HG03565 (cell line): ENCODE measurements around the gene PDE10A.

Experiments
- ATAC-seq: cut with Tn5 transposase; IDR thresholded peaks from one replicate; pipeline ENCODE4 v1.9.1; 2021; ENCODE audit warnings: mild to moderate bottlenecking, moderate library complexity; ENCODE audit not compliant: unreplicated experiment

PDE10A gene

DNA sequence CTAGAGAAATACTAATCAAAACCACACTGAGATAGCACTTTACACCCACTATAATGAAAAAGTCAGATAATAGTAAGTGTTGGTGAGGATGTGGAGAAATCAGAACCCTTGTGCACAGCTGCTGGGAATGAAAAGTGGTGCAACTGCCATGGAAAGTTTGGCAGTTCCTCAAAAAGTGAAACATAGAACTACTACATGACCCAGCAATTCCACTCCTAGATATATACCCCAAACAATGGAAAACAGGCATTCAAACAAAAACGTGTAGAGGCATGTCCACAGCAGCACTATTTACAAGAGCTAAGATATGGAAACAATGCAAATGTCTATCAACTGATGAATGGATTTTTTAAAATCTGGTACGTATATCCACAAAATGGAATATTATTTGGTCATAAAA, 236.1 kb downstream of the PDE10A start:
- no peak for ATAC-seq

DNA sequence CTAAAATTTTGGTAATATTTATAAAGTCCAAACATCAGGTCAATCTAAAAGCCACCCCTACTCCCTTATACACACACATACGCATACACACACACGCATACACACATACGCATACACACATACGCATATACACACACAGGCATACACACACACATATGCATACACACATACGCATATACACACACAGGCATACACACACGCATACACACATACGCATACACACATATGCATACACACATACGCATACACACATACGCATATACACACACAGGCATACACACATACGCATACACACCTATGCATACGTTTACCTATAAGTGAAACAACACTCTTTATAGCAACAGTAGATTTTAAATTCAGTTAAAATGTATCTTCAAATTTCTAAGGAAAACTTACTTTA, 240.8 kb downstream of the PDE10A start:
- no peak for ATAC-seq

DNA sequence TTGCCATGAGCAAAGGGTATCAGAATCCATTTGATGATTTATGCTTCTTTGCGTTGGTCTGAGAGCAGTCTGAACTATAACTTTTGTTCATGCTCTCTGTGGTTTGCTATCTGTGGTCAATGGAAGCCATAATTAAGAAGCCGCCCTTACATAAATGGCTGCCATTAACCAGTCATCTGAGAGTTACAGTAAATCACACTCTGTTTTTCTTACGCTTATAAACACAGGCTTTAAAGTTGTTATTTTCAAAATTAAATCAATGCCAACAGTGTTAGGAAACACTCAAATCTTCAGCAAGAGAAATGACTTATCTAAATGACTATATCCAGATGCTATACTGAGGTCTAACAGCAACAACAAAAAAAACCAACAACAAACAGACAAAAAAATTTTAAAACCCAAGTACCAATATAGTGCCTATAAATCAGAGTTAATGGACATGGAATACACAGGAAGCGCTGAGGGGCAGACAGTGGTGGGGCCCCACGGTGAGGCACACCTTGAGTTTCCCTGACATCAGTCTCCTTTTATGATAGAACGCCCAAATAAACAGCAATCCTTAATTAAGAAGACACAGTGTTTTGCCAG, 245.7 kb downstream of the PDE10A start:
- ATAC-seq = no peak

- no peak for ATAC-seq
Observed at GRCh38 chr6:165404697-165405096, 258.3 kb downstream of the PDE10A start.

DNA sequence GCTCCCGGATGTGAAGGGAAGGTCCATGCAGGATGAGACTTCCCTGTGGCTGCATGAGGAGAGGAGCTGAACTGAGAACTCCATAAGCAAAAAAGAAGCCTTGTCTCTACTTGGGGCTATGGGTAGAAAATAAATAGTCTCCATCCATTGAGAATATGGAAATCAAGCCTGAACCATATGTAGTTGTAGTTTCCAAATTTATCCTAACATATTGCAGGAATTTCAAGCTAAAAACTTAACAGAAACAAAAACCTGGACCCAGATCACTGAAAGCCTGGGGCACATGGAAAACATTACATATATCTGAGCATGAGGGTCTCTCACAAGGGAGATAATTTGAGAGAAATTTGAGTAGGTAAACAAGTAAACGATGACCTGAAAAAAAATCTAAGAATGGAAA, 258.7 kb downstream of the PDE10A start:
- no peak for ATAC-seq

GRCh38 chr6:165403006-165403595, 259.9 kb downstream of the PDE10A start:
- no peak for ATAC-seq

GRCh38 chr6:165401092-165401491, 261.9 kb downstream of the PDE10A start:
- no peak for ATAC-seq

DNA sequence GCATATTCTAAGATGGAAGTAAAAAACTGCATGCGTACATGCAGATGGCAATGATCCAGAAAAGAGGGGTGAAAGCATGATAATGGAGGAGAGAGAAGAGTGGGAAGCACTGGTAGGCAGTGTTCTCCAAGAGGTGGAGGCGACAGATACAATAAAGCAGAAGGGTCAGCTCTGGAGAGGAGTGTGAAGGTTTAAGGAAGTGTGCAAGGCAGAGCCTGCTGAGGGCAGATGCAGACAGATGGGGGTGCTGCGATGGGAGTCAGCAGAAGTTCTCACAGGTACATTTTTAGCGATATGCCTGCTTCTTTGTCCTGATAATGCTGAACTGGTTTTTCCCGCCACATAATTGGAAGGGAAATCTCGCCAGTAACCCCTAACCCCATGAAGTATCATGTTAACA, 272.6 kb downstream of the PDE10A start:
- ATAC-seq = no peak

DNA sequence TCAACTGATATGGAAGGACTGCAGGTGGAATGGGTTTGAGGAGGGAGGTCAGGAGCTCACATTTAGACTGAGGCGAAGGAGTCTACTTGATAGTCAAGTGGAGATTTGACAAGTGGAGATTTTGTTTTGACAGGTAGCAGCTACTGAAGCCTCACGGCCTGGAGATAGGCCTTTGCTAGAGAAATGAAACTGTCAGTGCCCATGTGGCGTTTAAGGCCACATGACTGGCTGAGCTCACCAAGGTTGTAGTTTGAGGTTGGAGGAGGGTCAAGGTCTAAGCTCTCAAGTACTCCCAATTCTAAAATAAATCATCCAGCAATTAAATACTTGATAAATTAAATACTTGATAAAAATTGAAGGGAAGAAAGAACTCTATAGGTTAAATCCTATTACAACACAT, 273.5 kb downstream of the PDE10A start:
- ATAC-seq = no peak

DNA sequence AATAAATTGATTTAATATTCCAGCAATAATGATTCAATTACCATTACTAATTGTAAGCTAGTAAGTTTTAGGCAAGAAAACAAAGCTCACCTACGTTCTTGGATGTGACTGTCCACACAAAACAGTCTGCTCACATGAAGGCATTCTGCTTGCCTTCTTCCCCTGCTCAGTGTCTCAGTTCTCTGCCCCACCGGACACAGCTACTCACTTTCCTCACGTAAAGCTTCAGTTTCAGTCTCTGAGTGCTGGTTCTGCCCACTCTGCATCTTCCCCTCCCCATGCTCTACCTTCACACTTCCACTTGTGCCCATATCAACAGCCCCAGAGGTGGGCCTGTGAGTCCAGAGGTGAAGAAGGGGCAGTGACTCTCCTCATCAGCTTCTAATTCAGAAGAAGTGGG, 279.7 kb downstream of the PDE10A start:
- no peak for ATAC-seq

DNA sequence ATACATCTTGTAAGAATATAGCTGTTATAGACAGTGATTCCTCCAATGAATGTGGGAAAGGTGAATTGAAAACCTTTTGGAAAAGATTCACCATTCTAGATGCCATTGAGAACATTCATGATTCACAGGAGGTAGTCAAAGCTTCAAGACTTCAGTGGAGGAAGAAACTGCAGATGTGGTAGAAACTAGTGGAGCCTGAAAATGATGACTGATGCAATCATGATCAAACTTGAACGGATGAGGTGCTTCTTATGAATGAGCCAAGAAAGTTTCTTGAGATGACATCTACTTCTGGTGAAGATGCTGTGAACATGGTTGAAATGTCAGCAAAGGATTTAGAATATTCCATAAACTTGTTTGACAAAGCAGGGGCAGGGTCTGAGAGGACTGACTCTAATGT, 286.9 kb downstream of the PDE10A start:
- ATAC-seq = no peak

GRCh38 chr6:165365371-165365770, 297.7 kb downstream of the PDE10A start:
- no peak for ATAC-seq

DNA sequence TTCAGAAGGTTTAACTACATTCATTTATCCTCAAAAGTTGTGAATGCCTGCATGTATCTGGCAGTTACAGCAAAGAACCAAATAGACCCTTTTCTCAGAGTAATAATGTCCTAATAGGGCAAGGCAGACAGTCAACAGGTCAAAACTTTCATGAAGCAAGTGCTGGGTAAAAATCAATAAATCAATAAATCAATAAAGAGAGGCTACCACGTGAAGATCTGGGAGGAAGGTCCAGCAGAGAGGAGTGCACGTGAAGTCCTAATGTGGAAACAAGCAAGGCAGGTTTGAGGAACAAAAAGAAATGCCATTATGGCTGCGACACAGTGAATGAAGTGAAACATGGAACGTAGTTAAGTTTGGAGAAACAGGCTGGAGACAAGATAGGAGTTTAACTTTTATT, 317.3 kb downstream of the PDE10A start:
- ATAC-seq = no peak

DNA sequence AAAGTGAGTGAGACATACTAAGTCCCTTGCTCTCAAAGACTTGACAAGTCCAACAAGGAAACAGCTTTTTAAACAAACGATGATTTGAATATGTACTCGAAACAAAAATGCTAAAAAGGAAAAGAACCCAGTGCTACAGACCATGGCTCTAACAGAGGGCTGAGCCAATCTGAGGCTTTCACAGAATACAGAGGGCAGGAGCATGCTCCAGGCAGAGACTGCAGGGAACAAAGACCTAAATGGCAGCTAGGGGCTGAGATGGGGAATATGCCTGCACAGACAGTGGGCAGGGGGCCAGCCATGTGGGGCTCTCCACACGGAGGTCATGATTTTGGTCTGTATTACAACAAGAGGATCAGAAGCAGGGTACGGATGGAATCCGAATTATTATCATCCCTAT, 322.5 kb downstream of the PDE10A start:
- ATAC-seq = no peak

- no peak for ATAC-seq
Observed at GRCh38 chr6:165325609-165326008, 337.4 kb downstream of the PDE10A start.

DNA sequence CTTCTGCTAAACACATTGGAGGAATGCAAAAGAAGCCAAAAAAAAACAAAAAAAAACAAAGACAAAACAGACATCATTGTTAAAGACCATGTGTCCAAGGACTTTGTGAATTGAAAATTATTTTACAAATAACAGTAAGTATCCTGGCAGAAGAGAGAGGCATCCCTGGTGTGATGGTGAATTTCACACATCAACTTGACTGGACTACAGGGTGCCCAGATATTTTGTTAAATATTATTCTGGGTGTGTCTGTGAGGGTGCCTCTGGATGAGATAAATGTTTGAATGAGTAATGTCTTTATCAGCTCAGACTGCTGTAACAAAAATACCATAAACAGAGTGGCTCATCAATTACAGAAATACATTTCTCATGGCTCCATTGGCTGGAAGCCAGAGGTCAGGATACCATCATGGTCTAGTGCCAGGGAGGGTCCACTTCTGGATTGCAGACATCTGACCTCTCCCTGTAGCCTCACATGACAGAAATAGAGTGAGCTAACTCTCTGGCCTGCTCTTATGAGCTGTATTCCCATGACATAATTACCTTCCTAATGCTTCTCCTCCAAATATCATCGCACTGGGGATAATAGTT, 341.4 kb downstream of the PDE10A start:
- ATAC-seq = no peak

DNA sequence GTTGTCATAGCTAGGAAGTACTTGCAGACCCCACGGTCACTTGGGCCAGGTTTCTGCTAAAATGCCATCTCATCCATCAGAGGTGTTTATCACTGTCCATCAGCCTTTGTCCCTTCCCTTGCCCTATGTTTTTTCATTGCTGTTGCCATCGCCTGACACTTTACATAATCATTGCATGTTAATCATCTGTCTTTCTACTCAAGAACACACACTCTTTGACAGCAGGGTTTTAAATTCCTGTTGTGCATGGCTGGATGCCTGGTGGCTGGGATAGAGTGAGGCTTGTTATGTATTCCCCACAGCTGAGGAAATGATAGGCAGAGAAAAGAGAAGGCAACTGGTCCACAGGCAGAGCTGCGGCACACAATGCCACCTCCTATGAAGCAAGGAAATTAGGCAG, 341.9 kb downstream of the PDE10A start:
- ATAC-seq = no peak

GRCh38 chr6:165317723-165318122, 345.3 kb downstream of the PDE10A start:
- ATAC-seq = no peak

GRCh38 chr6:165308926-165309731, 353.9 kb downstream of the PDE10A start, which contains the start of gene C6orf118:
Gene C6orf118 (minus strand): TSS chr6:165309605. CDS start chr6:165309586, 19 bp downstream.
- no peak for ATAC-seq

GRCh38 chr6:165306955-165307354, 356.1 kb downstream of the PDE10A start:
- no peak for ATAC-seq

GRCh38 chr6:165301372-165302246, 361.4 kb downstream of the PDE10A start:
- no peak for ATAC-seq
